GM12891 (cell line): ENCODE results near the gene HNRNPC.

Experiments used
- POLR2A ChIP-seq: IDR thresholded peaks from 2 replicates; pipeline ENCODE4 v1.6.1; 2011; ENCODE audit warnings: low read depth, low read length, control low read depth
- POLR2AphosphoS5 ChIP-seq: IDR thresholded peaks from 2 replicates; pipeline ENCODE4 v1.6.1; 2011; ENCODE audit warnings: low read depth, low read length, control low read depth

DNA sequence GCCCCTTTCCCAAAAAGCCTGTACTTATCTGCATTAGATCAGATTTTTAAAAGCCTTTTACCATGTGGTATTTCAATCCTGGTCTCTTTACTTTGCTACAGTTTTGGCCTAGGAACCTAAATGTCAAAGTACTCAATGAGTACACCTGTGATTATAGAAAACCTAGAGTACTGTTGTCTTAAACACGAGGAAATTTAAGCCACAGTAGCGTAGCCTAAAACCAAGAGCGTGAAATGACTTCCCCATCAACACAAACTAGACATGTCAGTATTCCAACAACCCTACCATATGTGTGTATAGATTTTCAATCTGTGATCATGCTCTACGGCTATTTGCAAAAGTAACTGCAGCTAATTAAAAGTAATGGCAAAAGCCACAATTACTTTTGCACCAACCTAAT lies 60.7 kb downstream of the HNRNPC start:
- TF ChIP-seq POLR2A (no peak), POLR2AphosphoS5 (no peak)
